Muscle of leg (tissue), 11 donors: ENCODE measurements around the gene DOP1B. TPM values are rescaled to one million over a fixed set of nuclear protein-coding genes. Genes with fewer than 3 reads are reported as not detected.

Experiments
- DNase-seq: peaks from one replicate; pipeline ENCODE4 v3.0.0; 2013
- H3K27ac ChIP-seq: one replicate; pipeline ENCODE4 v1.5.1; 2013; ENCODE audit warnings: mild to moderate bottlenecking, low read length, control low read depth
- H3K27me3 ChIP-seq: one replicate; pipeline ENCODE4 v1.6.1; 2013; ENCODE audit warnings: low read length; ENCODE audit not compliant: control insufficient read depth, insufficient read depth
- H3K36me3 ChIP-seq: one replicate; pipeline ENCODE4 v1.6.1; 2013; ENCODE audit warnings: low read length; ENCODE audit not compliant: control insufficient read depth, insufficient read depth
- H3K4me1 ChIP-seq: one replicate; pipeline ENCODE4 v1.6.1; 2013; ENCODE audit warnings: low read length; ENCODE audit not compliant: control insufficient read depth, insufficient read depth
- H3K4me3 ChIP-seq: one replicate; pipeline ENCODE4 v1.5.1; 2013; ENCODE audit warnings: low read length, control low read depth
- H3K9me3 ChIP-seq: replicated peaks from 2 replicates; pipeline ENCODE4 v1.6.1; 2013; ENCODE audit warnings: low read depth, low read length; ENCODE audit not compliant: control insufficient read depth
- WGBS: methylation state at CpG from one replicate; pipeline ENCODE4 v1.1.5; 2013; ENCODE audit warnings: missing lambda C conversion rate; ENCODE audit not compliant: insufficient coverage; 5-methylcytosine and 5-hydroxymethylcytosine counted together
- polyA plus RNA-seq, 8 donors: library from polyadenylated mRNA; unstranded; fragments of 120-200 nt; gene quantifications; one replicate each; pipeline versions ENCODE4 v1.2.1 to v1.2.3, GENCODE V29; 2013; ENCODE audit warnings: inconsistent platforms in 1 of 8, low replicate concordance in 1 of 8; ENCODE audit not compliant: insufficient read length in 8 of 8, insufficient read depth in 1 of 8
- total RNA-seq: library from RNA; stranded (reverse); fragments of 120-200 nt; gene quantifications from one replicate; pipeline ENCODE4 v1.2.4, GENCODE V29; 2013

DOP1B gene
- total and polyA plus RNA-seq, 9 donors, result 4.2 to 8.9 (median 6.3) TPM

DNA sequence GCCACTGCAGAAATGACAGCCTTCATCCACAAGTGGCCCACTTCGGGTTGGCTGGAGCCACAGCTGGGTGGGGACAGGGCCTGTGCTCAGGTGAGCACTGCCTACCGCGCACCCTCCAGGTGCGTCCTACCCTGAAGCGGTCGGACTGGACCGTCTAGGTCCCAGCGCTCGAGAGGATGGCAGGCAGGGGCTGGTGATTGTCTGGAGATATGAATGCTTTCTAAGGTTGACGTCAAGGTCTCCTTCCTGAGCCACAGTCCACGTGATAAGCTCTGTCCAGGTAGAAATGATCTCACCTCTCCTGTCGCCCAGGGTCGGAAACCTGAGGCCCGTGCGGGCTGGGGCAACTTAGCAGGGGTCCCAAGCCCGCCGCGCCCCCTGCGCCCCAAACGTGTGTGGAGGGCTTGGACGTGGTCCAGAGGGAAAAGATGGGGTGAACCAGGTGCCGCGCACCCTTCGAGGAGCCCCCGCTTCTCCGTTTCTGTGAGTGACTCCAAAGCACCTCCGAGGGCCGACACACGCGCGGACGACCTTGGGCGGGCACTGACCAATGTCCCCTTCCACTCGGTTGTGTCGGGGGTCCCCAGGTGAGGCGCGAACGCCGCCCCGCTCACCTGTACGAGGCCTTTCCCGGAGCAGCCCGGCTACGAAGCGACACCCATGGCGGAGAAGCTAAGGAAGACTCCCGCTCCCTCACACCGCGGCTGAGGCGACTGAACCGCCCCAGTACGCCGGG is 853 bp upstream of the DOP1B start:
- H3K4me1 ChIP-seq, result peaks cover 12% of the 10 kb centered on the region
- H3K9me3 ChIP-seq, result no peaks in the 10 kb centered on the region
- no peaks in the 10 kb centered on the region for H3K36me3 ChIP-seq
- H3K27ac ChIP-seq, result peak overlapping the region; percentile 29
- H3K4me3 ChIP-seq, result peak overlapping the region; percentile 67
- WGBS, result 3% methylated on average over 48 of the region's 53 CpGs
- no peak for DNase-seq
- peaks cover 6% of the 10 kb centered on the region for H3K27me3 ChIP-seq

DNA sequence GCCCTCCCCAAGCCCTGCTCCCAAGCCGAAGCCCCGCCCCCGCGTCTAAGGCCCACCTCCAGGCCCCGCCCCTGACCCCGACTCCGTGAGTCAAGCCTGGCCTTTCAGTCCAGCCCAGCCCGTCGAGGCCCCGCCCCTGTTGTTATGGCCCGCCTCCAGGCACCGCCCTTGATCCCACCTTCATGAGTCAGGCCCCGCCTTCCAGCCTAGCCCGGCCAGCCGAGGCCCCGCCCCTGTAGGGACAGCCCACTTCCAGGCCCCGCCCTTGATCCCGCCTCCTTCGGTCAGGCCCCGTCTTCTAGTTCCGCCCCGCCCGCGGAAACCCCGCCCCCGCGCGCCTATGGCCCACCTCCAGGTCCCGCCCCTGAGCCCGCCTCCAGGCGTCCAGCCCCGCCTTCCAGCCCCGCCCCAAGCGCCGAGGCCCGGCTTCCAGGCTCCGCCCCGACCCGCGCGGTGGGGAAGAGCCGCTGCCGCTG is 247 bp upstream of the DOP1B start:
- Histone ChIP-seq H3K4me1 (peaks cover 12% of the 10 kb centered on the region), H3K36me3 (no peaks in the 10 kb centered on the region), H3K27me3 (peaks cover 6% of the 10 kb centered on the region), H3K9me3 (no peaks in the 10 kb centered on the region), H3K4me3 (peak overlapping the region; percentile 67), H3K27ac (peak overlapping the region; percentile 35)
- 0% methylated on average over 43 of the region's 43 CpGs for WGBS
- peak; percentile 98 for DNase-seq

DNA sequence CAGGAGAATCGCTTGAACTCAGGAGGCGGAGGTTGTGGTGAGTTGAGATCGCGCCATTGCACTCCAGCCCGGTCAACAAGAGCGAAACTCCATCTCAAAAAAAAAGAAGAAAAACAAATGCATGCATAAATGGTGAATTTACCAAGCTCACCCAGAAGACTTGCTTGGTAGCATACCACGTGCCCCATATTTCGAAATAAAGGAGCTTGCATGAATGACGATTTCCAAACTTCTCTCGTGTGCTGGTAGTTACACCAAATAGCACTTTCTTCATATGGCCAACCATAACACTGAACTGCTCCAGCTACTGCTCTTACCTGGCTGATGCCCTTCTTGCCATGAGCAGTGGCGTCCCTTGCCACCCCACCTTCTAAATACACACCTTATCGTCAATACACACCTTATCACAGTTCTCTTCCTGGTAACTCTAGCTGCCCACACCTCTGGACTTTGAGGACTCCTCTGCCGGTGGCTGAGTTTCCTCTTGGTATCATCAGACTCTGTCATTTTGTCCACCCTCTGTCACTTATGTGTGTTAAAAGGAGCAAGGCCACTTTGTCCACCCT is 2.8 kb downstream of the DOP1B start:
- H3K4me1 ChIP-seq, result peaks cover 16% of the 10 kb centered on the region
- 90% methylated on average over 6 of the region's 13 CpGs for WGBS
- DNase-seq, result no peak
- no peaks in the 10 kb centered on the region for H3K36me3 ChIP-seq
- H3K4me3 ChIP-seq, result no peak overlapping the region
- H3K27ac ChIP-seq, result no peak overlapping the region
- no peaks in the 10 kb centered on the region for H3K9me3 ChIP-seq
- peaks cover 6% of the 10 kb centered on the region for H3K27me3 ChIP-seq

DNA sequence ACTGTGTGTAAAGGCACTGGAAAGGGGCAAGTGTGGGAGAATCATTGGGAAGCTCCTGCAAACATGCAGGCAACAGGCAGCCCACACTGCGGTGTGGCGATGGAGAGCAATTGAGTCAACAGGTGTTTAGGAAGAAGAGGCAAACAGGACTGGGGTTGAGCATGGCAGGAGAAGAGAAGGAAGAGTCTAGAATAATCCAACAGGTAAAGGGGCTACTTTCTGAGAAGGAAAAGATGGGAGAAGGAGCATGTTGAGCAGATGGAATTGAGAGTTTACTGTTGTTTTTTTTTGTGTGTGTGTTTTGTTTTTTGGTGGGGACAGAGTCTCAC is 4.2 kb downstream of the DOP1B start:
- H3K4me3 ChIP-seq, result no peak overlapping the region
- no peaks in the 10 kb centered on the region for H3K9me3 ChIP-seq
- peaks cover 2% of the 10 kb centered on the region for H3K27me3 ChIP-seq
- WGBS, result 88% methylated on average over 2 of the region's 2 CpGs
- H3K36me3 ChIP-seq, result no peaks in the 10 kb centered on the region
- no peak overlapping the region for H3K27ac ChIP-seq
- no peak for DNase-seq
- peaks cover 12% of the 10 kb centered on the region for H3K4me1 ChIP-seq

DNA sequence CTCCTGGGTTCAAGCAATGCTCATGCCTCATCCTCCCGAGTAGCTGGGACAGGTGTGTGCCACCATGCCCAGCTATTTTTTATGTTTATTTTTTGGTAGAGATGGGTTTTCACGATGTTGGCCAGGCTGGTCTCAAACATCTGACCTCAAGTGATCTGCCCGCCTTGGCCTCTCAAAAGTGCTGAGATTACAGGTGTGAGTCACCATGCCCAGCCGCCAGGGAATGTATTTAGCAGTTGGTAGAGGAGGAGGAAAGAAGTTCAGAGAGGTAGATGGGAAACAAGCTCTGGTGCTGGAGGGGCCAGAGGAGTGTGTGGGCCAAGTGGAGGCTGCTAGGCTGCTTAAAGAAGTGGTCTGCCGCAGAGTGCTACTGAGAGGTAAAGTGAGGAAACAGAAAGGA is 6.0 kb downstream of the DOP1B start:
- 98% methylated on average over 4 of the region's 5 CpGs for WGBS
- peaks cover 11% of the 10 kb centered on the region for H3K36me3 ChIP-seq
- no peak overlapping the region for H3K4me3 ChIP-seq
- no peaks in the 10 kb centered on the region for H3K9me3 ChIP-seq
- H3K4me1 ChIP-seq, result peaks cover 4% of the 10 kb centered on the region
- H3K27me3 ChIP-seq, result no peaks in the 10 kb centered on the region
- H3K27ac ChIP-seq, result no peak overlapping the region
- DNase-seq, result no peak

DNA sequence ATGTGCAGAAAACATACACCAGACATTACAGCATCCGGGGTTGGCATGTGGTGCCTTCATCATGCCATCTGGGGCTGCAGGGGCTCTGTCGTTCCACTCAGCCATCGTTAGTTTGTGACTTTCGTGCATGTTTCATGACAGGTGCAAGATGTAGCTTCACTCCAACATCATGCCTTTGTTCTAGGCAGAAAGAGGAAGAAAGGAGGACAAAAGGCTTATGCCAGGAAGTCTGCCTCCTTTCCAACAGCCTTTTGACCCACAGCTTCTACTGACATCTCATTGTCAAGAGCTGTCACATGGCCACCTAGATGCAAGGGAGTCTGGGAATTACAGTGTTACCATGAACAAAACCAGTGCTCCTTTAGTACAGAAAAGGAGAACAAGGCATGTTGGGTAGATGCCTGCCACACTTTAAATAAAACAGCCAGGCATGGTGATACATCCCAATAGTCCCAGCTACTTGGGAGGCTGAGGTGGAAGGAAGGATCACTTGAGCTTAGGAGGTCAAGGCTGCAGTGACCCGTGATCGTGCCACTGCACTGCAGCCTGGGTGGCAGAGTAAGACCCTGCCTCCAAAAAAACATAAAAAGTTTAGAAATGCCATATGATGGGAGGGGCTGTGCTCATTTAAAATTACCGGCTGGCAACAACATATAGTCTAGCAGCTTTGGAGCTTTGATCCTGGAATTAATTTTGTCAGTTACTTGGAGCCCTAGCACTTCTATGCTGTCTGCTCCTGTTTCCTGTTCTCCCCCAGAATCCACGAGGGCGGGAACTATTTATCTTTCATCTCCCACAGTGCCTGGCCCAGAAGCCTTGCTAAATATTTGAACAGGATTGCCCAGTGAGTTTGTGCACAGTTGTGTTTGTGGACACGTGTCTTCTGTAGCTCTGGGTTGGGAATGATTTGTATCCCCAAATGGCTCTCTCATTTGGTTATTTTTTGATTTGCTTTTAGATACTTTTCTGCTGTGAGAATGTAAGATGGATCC is 7.4 kb downstream of the DOP1B start:
- Histone ChIP-seq H3K36me3 (peaks cover 12% of the 10 kb centered on the region), H3K4me3 (no peak overlapping the region), H3K4me1 (peaks cover 4% of the 10 kb centered on the region), H3K9me3 (no peaks in the 10 kb centered on the region), H3K27me3 (no peaks in the 10 kb centered on the region), H3K27ac (no peak overlapping the region)
- WGBS, result 53% methylated on average over 3 of the region's 10 CpGs
- no peak for DNase-seq

DNA sequence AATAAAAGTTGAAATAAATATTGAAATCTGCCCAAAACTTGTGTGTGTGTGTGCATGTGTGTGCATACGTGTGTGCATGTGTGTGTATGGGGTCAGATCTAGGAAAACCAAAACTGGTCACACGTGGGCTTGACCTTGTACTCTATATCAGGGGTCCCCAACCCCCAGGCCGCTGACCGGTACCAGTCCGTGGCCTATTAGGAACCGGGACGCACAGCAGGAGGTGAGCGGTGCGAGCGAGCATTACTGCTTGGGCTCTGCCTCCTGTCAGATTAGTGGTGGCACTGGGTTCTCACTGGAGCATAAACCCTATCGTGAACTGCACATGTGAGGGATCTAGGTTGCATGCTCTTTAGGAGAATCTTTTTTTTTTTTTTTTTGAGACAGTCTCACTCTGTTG is 8.7 kb downstream of the DOP1B start:
- Histone ChIP-seq H3K4me1 (peaks cover 4% of the 10 kb centered on the region), H3K4me3 (no peak overlapping the region), H3K9me3 (no peaks in the 10 kb centered on the region), H3K27ac (no peak overlapping the region), H3K27me3 (no peaks in the 10 kb centered on the region), H3K36me3 (peaks cover 18% of the 10 kb centered on the region)
- no peak for DNase-seq
- 93% methylated on average over 9 of the region's 11 CpGs for WGBS

DNA sequence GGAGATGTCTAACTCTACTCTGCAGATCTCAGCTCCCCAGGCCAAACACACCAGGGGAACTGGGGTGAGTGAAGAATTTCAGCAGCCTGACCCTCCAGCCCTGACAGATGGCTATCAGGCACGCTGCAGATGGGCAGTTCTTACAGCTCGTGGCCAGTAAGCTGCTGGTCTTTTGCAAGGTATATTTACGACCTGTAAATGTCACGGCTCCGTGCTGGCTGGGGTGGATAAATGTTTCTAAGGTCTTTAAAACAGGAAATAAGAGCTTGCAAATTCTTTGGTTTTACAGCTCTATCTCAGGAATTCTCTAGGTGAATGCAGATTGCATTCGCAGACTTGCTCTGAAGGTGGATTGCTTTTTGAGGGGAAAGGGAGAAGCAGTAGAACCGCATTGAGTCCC is 10.1 kb downstream of the DOP1B start:
- Histone ChIP-seq H3K9me3 (no peaks in the 10 kb centered on the region), H3K4me1 (peaks cover 4% of the 10 kb centered on the region), H3K27me3 (no peaks in the 10 kb centered on the region), H3K36me3 (peaks cover 18% of the 10 kb centered on the region), H3K4me3 (no peak overlapping the region), H3K27ac (no peak overlapping the region)
- 10% methylated on average over 2 of the region's 7 CpGs for WGBS
- DNase-seq, result no peak

DNA sequence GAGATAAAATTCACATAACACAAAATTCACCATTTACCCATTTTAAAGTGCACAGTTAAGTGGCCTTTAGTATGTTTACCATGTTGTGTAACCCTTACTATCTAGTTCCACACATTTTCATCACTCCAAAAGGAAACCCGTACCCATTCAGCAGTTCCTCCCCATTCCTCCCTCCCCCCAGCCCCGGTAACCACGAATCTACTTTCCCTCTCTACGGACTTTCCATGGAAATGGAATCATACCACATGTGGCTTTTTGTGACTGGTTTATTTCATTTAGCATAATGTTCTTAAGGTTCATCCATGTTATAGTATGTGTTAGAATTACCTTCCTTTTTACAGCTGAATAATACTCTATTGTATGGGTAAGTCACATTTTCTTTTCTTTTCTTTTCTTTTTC is 10.9 kb downstream of the DOP1B start:
- Histone ChIP-seq H3K27me3 (no peaks in the 10 kb centered on the region), H3K9me3 (no peaks in the 10 kb centered on the region), H3K4me3 (no peak overlapping the region), H3K4me1 (peaks cover 4% of the 10 kb centered on the region), H3K27ac (no peak overlapping the region), H3K36me3 (peaks cover 18% of the 10 kb centered on the region)
- DNase-seq, result no peak
- no CpG with 5 or more reads among the region's 4 CpGs for WGBS
